CD4-positive, alpha-beta T cell (primary cell): ENCODE results near the gene SIL1. TPM values are rescaled to one million over a fixed set of nuclear protein-coding genes. Genes with fewer than 3 reads are reported as not detected.

Experiments used
- ATAC-seq: fragments of 200-7000 bp; cut with Tn5 transposase; one replicate; pipeline ENCODE4 v1.10.0; 2022; ENCODE audit warnings: mild to moderate bottlenecking; ENCODE audit not compliant: poor library complexity
- CTCF ChIA-PET: fragments of 350-600 bp; sonication (Branson Sonifier 250); formaldehyde crosslinking; loops from one replicate; lab custom pipeline; 2021; ENCODE audit warnings: antibody characterized with exemption, inconsistent platforms; lab: Charles Lee
- POLR2A ChIA-PET: fragments of 350-600 bp; sonication (Branson Sonifier 250); formaldehyde crosslinking; loops from one replicate; lab custom pipeline; 2021; ENCODE audit warnings: antibody characterized with exemption, inconsistent platforms; lab: Charles Lee
- DNase-seq, 14 experiments: peaks; one replicate each; pipeline ENCODE4 v3.0.0-alpha.2; 2013 to 2020; ENCODE audit warnings: mixed read lengths in 2 of 14
- H3K27ac ChIP-seq, 2 donors: one replicate each; pipeline versions ENCODE4 v1.5.1 to v1.7.0; 2013; ENCODE audit warnings: low read length in 2 of 2, low read depth in 1 of 2, mild to moderate bottlenecking in 1 of 2
- H3K27me3 ChIP-seq, 2 experiments: 1 replicate in 1 of 2; 2 replicates in 1 of 2; pipeline versions ENCODE4 v1.6.1 to v1.7.0; 2013; ENCODE audit warnings: low read length in 2 of 2, control low read depth in 1 of 2, mild to moderate bottlenecking in 1 of 2, moderate library complexity in 1 of 2; ENCODE audit not compliant: insufficient read depth in 2 of 2, control insufficient read depth in 1 of 2
- H3K36me3 ChIP-seq: one replicate; pipeline ENCODE4 v1.6.1; 2013; ENCODE audit warnings: low read length, control low read depth; ENCODE audit not compliant: insufficient read depth
- H3K4me1 ChIP-seq: one replicate; pipeline ENCODE4 v1.6.1; 2013; ENCODE audit warnings: low read length, control low read depth; ENCODE audit not compliant: insufficient read depth
- H3K4me3 ChIP-seq: one replicate; pipeline ENCODE4 v1.5.1; 2013; ENCODE audit warnings: mild to moderate bottlenecking, low read length, moderate library complexity
- H3K9me3 ChIP-seq, 2 experiments: 1 replicate in 1 of 2; 2 replicates in 1 of 2; pipeline versions ENCODE4 v1.6.1 to v1.7.0; 2013; ENCODE audit warnings: low read length in 2 of 2, mild to moderate bottlenecking in 2 of 2, control low read depth in 1 of 2, moderate library complexity in 1 of 2; ENCODE audit not compliant: control insufficient read depth in 1 of 2, insufficient read depth in 1 of 2
- H3K27ac Mint-ChIP-seq: one replicate; pipeline ENCODE4 v1.8.0; 2020; ENCODE audit warnings: mixed read lengths
- H3K27me3 Mint-ChIP-seq: one replicate; pipeline ENCODE4 v1.8.0; 2021; ENCODE audit warnings: mixed read lengths
- H3K36me3 Mint-ChIP-seq: one replicate; pipeline ENCODE4 v1.8.0; 2021; ENCODE audit warnings: low read depth, mixed read lengths
- H3K4me1 Mint-ChIP-seq: one replicate; pipeline ENCODE4 v1.8.0; 2021; ENCODE audit warnings: low read depth, mixed read lengths
- H3K4me3 Mint-ChIP-seq: one replicate; pipeline ENCODE4 v1.8.0; 2020; ENCODE audit warnings: mild to moderate bottlenecking, mixed read lengths
- H3K9me3 Mint-ChIP-seq: one replicate; pipeline ENCODE4 v1.8.0; 2020; ENCODE audit warnings: mixed read lengths
- CTCF ChIP-seq: fragments of 200-600 bp; IDR thresholded peaks from one replicate; pipeline ENCODE4 v1.8.0; 2022; ENCODE audit warnings: antibody characterized with exemption, mild to moderate bottlenecking
- intact Hi-C, 2 experiments: fragments of 100-400 bp; cut with DNase I in 1 of 2; cut with micrococcal nuclease in 1 of 2; formaldehyde crosslinking; loops; one replicate each; pipeline versions ENCODE4 v1.15.1 to v1.9.0; 2023 to 2025; cut with DNase I, micrococcal nuclease
- total RNA-seq, 174 experiments: library from RNA in 2 of 174; stranded (reverse) in 2 of 174; gene quantifications; one replicate each; pipeline ENCODE4 v1.2.3 and lab custom pipeline; 2021 to 2026

Gene SIL1
- total RNA-seq, 2 experiments from 2014 or later: 5.6 to 9.2 TPM

- ATAC-seq (no peak), DNase-seq (no peak)
- no peak overlapping the region for H3K4me3 ChIP-seq
- Mint-ChIP-seq H3K27ac (no peak overlapping the region), H3K36me3 (no peaks in the 10 kb centered on the region), H3K9me3 (no peaks in the 10 kb centered on the region), H3K4me1 (no peaks in the 10 kb centered on the region), H3K4me3 (no peak overlapping the region), H3K27me3 (no peaks in the 10 kb centered on the region)
- H3K9me3 ChIP-seq: no peaks in the 10 kb centered on the region
- intact Hi-C loops: no loop called here
- ChIA-PET CTCF (no interaction called here), POLR2A (no interaction called here)
- H3K4me1 ChIP-seq: no peaks in the 10 kb centered on the region
- H3K27ac ChIP-seq: no peak overlapping the region
- TF ChIP-seq CTCF: no peak
- H3K27me3 ChIP-seq: no peaks in the 10 kb centered on the region
- H3K36me3 ChIP-seq: no peaks in the 10 kb centered on the region
Observed at GRCh38 chr5:139004374-139005307, 193.5 kb downstream of the SIL1 start.

GRCh38 chr5:138999674-139000073 is 198.5 kb downstream of the SIL1 start:
- Histone ChIP-seq H3K27me3 (no peaks in the 10 kb centered on the region), H3K4me3 (no peak overlapping the region), H3K27ac (no peak overlapping the region), H3K36me3 (no peaks in the 10 kb centered on the region), H3K4me1 (no peaks in the 10 kb centered on the region), H3K9me3 (peaks cover 0 to 7% of the 10 kb centered on the region in 2 experiments)
- no peak for TF ChIP-seq CTCF
- ChIA-PET POLR2A (no interaction called here), CTCF (no interaction called here)
- H3K4me3 Mint-ChIP-seq: no peak overlapping the region
- no peak overlapping the region for H3K27ac Mint-ChIP-seq
- no peaks in the 10 kb centered on the region for H3K27me3 Mint-ChIP-seq
- no peaks in the 10 kb centered on the region for H3K36me3 Mint-ChIP-seq
- ATAC-seq: no peak
- no peaks in the 10 kb centered on the region for H3K4me1 Mint-ChIP-seq
- no peak for DNase-seq
- intact Hi-C loops: no loop called here
- H3K9me3 Mint-ChIP-seq: peaks cover 5% of the 10 kb centered on the region

- CTCF ChIA-PET: interaction anchor here (0.7 kb wide), 1 partner anchor 123 kb away, joined by 5 read pairs; no protein-coding TSS in a partner anchor
- Histone ChIP-seq H3K4me3 (no peak overlapping the region), H3K27ac (no peak overlapping the region), H3K9me3 (peaks cover 0 to 7% of the 10 kb centered on the region in 2 experiments), H3K27me3 (no peaks in the 10 kb centered on the region), H3K36me3 (no peaks in the 10 kb centered on the region), H3K4me1 (no peaks in the 10 kb centered on the region)
- Mint-ChIP-seq H3K27ac (no peak overlapping the region), H3K27me3 (no peaks in the 10 kb centered on the region), H3K36me3 (no peaks in the 10 kb centered on the region), H3K4me3 (no peak overlapping the region), H3K4me1 (no peaks in the 10 kb centered on the region), H3K9me3 (peaks cover 5% of the 10 kb centered on the region)
- POLR2A ChIA-PET: no interaction called here
- DNase-seq (no peak), ATAC-seq (no peak)
- TF ChIP-seq CTCF: no peak
- intact Hi-C loops: no loop called here
Observed at GRCh38 chr5:138998521-138998920, 199.6 kb downstream of the SIL1 start.
